ENCODE data around the gene SLC25A31.

DNA sequence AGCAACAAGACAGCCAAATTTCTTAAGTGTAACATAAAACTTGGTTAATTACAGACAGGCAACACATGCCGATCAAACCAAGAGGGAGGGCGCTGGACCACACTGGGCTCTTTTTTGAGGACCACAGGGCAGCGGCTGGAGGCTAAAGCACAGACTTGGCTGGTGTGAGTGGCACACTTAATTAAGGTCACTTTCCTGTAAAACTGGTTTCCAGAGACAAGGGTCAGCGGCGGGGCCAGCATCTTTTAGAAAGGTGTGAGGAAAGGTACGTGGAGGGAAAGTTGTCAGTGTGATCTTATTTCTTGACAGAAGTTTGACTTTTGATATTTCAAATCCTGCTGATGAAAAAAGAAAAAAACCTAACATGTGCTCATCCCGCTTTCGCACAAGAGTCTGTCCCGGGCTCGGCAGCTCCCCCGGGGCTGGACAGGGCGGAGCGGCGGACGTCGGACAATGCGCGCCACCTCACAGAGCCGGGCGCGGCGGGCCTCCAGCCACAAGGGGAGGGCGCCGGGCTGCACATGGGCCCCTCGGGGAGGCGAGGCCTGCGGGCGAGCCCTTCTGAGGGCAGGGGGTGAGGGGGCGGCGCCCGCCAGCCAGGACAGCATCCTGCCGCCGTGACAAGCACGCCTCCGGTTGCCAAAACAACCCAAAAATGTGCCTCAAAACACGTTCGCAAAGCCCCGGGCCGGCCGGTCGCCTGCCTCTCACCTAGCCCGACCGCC is 51.3 kb downstream of the SLC25A31 start:
- TF ChIP-seq POLR2A (IDR thresholded peaks at IDR 0.05) = no peak
- TF ChIP-seq, protein P1, sequence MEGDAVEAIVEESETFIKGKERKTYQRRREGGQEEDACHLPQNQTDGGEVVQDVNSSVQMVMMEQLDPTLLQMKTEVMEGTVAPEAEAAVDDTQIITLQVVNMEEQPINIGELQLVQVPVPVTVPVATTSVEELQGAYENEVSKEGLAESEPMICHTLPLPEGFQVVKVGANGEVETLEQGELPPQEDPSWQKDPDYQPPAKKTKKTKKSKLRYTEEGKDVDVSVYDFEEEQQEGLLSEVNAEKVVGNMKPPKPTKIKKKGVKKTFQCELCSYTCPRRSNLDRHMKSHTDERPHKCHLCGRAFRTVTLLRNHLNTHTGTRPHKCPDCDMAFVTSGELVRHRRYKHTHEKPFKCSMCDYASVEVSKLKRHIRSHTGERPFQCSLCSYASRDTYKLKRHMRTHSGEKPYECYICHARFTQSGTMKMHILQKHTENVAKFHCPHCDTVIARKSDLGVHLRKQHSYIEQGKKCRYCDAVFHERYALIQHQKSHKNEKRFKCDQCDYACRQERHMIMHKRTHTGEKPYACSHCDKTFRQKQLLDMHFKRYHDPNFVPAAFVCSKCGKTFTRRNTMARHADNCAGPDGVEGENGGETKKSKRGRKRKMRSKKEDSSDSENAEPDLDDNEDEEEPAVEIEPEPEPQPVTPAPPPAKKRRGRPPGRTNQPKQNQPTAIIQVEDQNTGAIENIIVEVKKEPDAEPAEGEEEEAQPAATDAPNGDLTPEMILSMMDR (IDR thresholded peaks at IDR 0.05) = no peak
